DMS53 treated with DMSO at 0.1 percent for 48 hours (cell line): ENCODE results near the gene COX7B2.

Experiments used
- DNase-seq: peaks from one replicate; lab custom pipeline; 2025; ENCODE audit not compliant: unreplicated experiment; lab: John Stamatoyannopoulos, UW

COX7B2 gene, protein sequence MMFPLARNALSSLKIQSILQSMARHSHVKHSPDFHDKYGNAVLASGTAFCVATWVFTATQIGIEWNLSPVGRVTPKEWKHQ

DNA sequence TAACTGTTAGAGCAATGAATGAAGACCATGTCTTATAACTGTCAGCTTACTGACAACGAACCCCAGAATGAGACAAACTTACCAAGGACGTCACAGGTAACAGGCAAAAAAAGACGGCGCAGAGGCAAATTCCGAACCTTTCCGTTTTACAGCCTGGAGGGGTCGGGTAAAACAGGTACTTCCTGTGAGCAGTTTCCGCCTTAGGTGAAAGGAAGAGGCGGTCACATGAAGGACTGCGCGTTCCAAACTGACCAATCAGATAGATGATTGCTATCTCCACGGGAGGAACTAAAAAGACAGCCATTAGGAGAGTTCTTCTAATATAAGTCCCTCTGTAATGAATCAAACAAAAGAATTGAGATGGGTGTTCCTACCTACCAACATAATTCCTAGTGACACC lies at the start of gene COX7B2:
Gene COX7B2, minus strand, starts transcription at position 168 of the 400 bp plus-strand sequence. CDS start 174,053 bp downstream, outside the sequence.
- DNase-seq: peak; percentile 83

DNA sequence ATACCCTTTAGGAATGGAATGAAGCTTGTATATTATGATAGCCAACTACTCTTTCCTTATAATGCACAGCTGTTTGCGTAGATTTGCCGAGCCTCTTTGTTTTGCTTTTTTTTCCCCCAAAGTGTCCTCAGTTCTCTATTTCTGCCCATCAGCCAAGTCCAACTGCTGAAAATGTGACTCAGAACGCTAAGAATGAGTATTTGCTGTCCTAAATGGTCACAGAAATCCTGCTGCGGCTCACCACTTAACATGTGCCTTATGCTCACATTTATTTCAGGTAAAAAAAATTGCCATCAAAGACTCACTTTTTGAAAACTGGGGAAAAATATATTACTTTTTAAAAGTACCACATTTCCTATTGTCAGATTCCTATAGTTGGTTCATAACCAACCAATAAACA lies 47.4 kb upstream of the COX7B2 start:
- no peak for DNase-seq

DNA sequence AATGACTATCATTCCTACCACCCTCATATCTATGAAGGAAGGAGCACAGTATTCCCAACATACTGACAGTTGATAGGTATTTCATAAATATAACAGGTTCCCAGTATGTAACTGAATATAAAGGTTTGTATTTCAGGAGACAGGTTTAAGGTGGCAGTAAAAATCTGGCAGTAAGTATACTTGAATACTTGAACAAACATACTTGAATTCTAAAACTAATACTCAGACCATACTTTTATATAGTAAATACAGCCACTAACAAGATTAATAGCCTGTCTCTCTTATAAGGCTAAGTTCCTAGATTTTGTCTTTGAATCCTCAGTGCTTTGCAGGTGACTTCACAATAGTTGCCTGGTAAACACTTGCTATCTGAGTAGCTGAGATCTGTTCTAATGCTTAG lies 46.6 kb upstream of the COX7B2 start:
- no peak for DNase-seq

DNA sequence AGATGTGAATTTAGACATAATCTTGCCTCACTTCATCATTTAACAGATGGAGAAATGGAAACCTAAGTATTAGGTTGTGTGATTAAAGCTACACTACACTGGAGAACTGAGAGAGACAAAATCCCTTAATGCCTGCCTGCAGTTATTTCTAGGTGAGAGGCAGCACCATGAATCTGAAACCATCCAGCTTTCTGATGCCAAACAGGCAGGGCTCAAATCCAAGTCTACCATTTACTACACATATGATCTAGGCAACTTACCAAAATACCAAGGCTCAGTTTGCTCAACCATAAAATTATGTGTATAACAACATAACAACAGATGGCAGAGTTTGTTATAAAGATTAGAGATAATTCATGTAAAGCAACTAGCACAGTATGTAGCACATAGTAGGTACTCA lies 45.6 kb upstream of the COX7B2 start:
- no peak for DNase-seq

DNA sequence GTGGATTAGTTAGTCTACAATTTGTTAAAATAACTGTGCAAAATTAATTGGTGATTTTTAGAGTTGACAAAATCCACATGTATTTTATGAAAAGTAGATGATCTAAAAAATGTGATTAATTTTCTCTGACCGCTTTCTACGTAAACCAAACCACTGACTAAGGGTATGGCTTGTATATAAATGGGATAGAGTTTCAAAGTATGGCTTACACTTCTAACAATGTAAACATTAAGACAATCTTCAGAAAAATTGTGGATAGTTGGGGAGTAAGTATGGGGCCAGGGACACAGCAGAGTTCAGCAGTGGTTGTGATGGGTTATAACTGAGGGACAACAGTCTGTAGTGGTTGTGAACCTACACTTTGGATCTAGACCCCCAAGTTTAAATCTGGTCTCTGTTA lies 44.5 kb upstream of the COX7B2 start:
- DNase-seq: no peak

DNA sequence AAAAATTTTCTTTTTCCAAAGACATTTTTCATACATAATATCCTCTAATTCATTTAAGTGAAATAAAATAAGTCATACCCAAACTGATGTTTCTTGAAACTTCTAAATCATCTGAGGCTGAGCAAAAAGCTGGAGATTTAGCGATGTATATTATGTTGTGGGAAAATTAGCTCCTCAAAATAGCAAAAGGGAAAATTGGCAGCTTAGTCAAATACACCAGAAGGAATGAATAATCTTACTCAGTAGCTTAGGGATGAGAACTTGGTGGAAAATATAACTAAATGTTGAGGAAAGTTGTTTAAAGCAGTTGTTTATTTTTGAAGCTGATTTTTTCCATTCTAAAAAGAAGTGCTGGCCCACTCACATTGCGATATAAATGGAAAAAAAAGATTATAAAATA lies 43.4 kb upstream of the COX7B2 start:
- DNase-seq: no peak

DNA sequence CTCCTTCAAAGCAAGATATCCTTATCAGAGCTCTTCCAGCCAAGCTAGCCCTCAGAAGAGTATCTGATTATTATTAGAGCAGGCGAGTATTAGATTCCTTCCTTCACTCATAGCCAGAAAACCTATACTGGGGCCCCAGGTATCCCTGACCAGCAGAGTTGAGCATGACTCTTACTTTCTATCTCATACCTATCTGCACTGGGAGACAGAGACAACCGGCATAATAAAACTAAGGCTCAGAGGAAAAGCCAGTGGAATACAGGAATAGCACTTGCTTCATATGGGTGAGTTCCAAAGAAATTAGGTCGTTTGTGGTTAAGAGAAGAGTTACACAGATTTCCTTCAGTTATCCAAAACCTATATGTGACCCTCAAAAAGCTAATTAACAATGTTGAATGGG lies 41.8 kb upstream of the COX7B2 start:
- DNase-seq: no peak

DNA sequence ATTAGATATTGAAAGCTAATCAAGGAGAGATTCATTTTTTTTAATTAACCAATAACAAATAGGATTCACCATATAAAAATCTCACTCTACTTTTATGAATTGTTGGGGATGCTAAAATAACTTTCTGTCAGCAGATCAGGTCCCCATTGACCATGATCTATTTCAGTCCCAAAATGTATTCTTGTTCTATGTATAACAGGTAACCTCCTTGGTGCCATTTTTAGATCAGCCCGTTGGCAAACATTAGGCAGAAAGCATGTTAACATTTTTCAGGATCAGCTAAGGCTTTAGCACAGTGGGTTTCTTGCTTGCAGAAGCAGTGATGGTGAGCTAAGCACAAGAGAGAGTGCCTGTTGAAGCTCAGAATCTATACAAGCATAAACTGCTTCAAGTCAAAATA lies 40.8 kb upstream of the COX7B2 start:
- DNase-seq: no peak

DNA sequence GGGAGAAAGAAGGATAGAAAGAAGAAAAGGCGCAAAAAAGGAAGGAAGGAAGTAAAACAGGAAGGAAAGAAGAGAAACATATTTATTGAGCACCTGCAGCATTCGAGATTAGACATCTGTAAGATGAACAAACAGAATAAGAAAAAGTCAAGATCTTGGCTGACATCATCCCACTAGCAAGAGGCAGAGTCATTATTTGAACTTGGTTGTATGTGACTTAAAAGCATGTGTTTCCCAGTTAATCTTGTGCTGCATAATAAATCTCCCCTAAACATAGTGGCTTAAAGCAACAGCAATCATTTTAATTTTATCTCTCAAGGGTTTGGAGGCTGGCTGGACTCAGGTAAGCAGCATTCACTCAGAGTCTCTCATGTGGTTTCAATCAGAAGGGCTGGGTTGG lies 38.5 kb upstream of the COX7B2 start:
- no peak for DNase-seq

DNA sequence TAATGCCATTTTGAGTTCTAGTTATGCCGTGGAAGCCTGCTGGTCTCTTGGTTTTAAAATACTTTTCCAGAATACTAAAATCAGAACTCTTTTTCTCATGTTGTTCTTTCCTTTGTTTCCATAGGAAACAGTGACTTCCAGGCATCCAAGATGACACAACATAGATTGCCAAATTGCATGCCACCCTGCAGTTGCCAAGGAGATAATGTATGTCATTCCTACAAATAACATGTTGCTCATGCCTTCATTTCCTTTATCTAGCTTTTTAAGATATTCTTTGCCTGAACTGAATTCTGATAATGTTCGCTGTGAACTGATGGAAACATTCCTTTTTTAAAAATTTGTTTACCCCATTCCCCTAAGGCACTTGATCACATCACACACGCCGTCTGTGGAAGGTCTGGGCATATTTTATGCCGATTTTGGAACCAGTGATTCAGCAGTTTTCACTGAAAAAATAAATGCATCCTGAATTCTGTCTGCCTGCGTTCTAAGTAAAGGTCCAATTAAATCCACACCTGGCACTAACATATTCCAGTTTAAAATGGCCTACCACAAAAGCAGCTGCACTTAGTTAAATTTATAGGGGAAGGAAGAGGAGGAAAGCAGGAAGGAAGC lies 38.0 kb upstream of the COX7B2 start:
- DNase-seq: no peak

DNA sequence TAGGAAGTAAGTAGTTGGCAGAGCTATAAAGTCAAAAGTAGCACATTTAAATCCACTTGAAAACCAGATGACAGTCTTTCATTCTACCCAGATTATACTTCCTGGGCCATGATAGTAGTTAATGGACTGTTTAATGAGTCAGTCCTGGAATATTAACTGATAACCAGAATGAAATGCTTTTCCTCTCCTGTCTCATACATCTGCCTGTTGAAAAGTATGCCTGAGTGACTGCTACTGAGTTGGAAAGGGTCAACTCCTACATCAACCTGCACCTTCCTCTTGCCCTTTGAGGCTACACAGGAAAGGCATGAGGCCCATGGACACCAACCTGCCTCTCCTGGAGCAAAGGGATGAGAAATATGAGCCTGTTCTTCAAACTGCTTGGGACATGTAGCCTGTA lies 36.0 kb upstream of the COX7B2 start:
- DNase-seq: no peak

DNA sequence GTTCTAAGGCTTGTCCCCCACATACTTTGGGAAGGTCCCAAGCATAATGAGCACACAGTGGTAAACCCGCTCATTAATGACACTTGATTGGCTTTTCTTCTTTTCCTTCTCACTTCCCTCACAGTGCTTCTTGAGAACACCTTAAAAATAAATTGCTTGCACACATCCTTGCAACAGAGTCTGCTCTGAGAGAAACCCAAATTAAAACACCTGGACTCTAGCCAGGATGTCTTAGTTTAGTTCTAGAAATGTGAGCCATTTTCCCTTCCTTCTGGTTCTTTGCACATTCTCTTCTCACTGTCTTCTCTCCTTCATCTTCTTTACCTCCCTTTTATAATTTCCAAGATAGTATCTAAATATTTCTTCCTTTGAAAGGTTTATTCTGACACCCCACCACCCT lies 35.3 kb upstream of the COX7B2 start:
- DNase-seq: no peak

DNA sequence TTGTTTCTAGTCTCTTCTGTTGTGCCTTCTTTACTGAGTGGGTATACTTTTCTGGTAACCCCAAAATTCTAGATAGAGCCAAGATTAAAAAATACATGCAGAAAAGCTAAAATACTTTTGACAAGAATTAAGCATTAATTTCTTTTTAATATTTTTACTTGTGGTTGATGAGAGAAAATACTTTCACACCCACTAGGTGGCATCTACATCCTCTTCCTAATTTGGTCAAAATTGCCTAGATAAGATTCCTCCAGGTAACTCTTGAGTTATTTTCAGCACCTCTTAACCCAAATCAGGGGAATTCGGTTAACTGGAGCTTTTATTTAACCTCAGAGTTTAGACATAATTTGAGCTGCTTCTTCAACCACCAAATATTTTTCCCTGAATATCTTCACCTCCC lies 28.4 kb upstream of the COX7B2 start:
- DNase-seq: no peak

DNA sequence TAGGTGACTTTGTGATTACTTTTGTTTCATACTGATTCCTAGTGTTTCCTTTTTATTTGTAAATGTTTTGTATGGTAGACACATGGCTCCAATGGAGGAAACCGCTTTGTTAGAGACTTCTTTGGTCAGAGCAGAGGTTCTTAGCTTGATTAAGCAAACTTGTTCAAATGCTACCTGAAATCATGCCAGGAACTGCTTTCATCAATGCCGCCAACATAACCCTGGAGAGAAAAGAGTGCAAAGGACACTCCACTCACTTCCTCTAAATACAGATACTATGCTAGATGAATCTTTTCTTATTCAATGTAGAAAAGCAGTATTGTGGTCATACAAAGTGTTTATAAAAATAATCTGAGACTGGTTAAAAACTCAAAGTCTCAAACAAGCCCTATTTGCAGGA lies 25.7 kb upstream of the COX7B2 start:
- DNase-seq: no peak

DNA sequence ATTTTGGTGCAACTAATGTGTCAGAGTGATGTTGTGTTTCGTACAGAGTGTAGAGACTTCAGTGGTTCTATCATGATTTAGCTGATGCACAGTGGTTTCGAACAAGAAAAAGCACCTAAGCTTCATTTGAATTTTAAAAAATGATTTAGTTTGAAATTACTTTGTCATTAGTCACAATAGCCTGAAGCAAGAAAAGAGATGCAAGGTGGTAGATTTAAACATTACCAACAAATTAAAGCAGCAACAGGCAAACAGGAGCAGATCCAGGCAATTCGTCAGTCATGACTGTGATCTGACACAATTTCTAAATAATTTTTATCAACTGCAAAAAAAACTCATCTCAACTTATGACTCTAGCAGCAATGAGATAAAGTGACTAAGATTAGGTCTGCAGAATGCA lies 24.6 kb upstream of the COX7B2 start:
- DNase-seq: no peak

DNA sequence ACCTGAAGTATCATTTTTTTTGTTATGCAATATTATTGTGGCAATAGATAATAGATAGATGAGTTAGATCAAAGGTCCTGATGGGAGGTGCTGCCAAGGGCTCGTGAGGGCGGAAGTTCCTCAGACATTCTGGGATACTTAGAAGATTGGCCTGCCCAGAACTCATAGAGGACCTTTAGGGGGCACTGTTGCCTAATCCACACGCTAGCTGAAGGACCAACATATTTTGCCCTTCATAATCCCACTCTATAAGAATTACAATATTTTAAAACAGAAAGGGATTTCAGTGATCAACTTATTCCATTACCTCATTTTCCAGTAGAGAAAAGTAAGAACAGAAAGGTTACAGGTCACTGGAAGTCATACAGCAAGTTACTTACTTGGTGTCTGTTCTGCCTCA lies 22.9 kb upstream of the COX7B2 start:
- peak; percentile 38 for DNase-seq

DNA sequence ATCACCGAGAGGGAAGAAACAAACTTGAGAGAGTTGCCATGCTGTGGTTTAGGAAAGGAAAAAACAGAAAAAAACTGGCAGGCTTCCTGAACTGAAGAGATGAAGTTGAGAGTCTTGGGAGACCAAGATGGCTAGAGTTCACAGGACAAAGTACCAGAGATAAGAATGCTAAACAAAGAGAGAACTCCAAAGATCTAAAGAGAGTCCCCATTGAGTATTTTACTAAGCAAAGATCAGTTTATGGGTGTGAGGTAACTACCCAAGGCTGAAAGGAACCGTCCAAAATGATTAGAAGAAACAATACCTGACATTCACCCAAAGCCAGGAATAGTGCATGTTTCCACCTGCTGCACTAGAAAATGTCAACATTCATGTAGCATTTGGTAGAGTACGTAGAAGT lies 21.8 kb upstream of the COX7B2 start:
- no peak for DNase-seq

DNA sequence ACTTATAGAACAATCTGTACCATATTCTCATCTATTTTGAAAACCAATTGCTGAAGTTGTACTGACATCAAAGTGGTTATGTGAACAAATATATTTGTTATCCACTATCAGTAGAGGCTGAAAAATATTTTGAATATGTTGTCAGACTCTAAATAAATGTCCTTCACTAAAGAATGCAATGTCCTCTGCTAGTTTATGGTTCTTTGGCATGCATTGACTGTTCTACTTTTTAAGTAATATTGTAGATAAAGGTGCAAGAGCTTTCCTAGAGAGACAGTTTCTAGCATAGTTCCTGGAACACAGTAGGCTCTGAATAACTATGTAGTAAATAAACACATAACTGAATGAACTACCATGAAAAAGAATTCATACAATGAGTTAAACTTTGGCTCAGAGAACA lies 18.2 kb upstream of the COX7B2 start:
- DNase-seq: no peak

DNA sequence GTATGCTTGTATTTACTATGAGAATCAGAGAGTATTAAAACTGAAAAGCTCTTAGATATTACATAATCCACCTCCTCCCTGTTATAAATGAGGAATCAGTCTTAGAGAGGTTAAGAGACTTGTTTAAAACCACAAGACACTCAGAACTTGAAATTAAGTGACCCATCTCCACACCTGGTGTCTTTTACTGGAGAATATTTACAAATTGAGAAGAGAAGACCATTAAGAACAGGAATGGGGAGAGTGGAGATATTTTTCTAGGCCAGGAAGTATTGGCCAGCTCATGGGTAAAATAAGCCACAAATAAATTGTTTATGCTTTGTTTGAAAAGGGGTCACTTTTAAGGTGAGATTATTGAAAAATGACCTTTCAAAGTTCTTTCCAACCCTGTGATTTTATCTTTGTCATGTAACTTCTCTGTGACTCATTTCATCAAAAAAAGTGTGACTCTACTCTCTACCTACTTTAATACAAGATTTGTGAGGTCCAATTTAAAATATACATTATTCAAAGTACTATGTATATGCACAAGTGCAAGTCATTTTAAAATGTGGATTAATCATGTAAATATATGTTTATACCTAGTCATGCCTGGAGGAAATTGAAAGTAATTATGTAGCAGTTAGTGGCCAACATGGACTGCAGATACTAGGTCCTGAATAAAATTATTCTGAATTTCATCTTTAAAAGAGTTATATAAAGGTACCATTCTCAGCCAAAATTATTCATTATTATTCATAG lies 15.9 kb upstream of the COX7B2 start:
- no peak for DNase-seq

DNA sequence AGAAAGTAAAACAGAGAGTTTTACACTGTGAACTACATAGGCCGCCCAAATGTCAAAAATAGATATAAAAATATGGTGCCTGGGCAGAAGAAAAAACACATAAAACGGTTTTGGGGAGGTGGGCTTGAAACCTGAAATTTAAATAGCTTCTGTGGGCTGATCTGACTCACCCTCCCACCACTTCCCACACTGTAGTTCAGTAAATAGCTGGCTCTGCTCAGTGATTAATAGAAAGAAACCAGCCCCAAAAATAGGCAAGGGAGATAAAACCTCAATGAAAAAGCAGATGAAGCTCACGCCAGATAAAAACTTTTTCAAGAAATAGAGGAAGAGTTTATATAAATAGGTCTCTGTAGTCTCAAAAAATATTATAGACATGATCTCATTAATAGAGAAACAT lies 13.2 kb upstream of the COX7B2 start:
- no peak for DNase-seq

DNA sequence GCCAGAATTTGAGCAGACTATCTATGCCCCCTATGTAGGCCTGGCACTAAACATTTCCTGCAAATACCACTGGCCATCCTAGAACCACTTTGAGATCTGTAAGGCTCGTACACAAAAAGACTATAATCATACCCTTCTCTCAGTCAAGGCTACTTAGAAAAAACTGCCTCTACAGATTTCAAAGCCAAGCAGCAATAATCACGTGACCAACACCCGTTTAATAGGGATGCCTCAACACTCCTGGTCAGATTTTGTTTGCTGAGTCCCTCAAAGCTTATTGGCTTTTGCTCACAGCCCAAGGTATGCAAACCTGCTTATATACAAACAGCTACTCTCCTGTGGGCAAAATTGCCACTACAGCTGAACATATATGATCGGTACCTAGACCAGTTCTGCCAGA lies 897 bp downstream of the COX7B2 start:
- DNase-seq: no peak

DNA sequence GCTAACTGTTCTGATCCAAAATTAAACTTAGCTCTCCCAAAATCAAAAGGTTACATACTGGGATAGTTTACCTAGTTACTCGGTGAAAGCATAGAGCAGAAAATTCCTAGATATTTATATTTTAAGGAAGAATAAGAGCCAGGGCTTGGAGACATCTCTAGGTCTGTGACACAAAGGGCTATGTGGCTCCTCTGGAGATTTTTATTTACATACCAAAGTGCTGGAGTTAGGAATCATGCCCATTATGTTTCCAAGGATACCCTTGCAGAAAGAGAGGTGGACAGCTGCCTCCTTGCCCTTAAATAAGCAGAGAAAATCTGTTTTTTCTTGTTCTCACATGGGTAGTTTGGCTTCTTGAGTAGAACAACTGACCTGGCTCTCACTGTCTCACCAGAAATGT lies 9.0 kb downstream of the COX7B2 start:
- DNase-seq: no peak

DNA sequence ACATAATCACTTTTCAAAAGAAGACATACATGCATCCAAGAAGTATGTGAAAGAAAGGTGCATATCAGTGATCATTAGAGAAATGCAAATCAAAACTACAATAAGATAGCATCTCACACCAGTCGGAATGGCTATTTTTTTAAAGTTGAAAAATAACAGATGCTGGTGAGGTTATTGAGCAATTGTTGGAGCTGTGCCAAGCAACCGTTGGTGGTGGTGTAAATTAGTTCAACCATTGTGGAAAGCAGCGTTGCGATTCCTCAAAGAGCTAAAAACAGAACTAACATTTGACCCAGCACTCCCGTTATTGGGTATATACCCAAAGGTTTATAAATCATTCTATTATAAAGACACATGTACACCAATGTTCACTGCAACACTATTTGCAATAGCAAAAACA lies 14.2 kb downstream of the COX7B2 start:
- DNase-seq: no peak
